ENCODE measurements around the gene NDUFAF8.

DNA sequence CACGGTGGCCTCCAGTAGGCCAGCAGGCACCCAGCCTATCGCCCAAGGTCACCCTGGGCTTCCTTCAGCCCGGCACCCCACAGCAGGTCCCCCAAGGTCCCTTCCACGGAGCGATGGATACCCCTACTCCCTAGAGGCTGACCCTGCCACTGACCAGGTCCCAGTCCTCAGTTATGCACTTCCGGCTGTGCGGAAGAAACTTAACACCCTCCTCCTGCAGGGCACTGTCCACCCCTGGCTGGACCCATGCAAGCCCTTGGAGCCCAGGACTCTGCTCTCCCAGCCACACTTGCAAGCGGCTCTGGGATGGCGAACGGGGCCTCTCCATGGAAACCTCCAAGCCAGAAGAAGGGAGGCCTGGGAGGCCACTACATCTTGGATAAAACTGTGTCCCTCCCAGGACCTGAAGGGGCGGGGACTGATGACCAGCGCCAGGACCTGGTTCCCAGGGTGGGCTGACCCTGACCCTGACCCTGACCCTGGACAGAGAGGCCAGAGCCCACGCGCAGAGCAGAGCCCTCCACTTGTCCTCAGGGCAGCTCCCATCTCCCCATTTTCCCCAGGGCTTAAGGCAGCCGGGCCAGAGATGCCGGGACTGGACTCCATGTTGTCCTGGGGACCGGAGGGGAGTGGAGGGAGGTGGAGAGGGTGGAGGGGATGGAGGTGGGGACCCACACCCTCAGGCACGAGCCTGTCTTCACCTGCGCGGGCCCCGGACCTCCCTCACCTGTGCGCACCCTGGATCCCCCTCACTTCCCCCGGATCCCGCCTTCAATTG is 17.1 kb upstream of the NDUFAF8 start:
- TF ChIP-seq, protein P1, sequence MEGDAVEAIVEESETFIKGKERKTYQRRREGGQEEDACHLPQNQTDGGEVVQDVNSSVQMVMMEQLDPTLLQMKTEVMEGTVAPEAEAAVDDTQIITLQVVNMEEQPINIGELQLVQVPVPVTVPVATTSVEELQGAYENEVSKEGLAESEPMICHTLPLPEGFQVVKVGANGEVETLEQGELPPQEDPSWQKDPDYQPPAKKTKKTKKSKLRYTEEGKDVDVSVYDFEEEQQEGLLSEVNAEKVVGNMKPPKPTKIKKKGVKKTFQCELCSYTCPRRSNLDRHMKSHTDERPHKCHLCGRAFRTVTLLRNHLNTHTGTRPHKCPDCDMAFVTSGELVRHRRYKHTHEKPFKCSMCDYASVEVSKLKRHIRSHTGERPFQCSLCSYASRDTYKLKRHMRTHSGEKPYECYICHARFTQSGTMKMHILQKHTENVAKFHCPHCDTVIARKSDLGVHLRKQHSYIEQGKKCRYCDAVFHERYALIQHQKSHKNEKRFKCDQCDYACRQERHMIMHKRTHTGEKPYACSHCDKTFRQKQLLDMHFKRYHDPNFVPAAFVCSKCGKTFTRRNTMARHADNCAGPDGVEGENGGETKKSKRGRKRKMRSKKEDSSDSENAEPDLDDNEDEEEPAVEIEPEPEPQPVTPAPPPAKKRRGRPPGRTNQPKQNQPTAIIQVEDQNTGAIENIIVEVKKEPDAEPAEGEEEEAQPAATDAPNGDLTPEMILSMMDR (IDR thresholded peaks at IDR 0.05): no peak
- TF ChIP-seq POLR2AphosphoS5 (IDR thresholded peaks at IDR 0.05): no peak
- no peak for TF ChIP-seq POLR2A (IDR thresholded peaks at IDR 0.05)
- TF ChIP-seq EP300 (IDR thresholded peaks at IDR 0.05): no peak
